CD4-positive, alpha-beta T cell treated with Interleukin-17A for 1 hour (primary cell): ENCODE measurements around the gene STXBP2.

ENCODE experiments used
- DNase-seq: peaks from one replicate; pipeline ENCODE4 v3.0.0-alpha.2; 2020

Gene STXBP2

DNA sequence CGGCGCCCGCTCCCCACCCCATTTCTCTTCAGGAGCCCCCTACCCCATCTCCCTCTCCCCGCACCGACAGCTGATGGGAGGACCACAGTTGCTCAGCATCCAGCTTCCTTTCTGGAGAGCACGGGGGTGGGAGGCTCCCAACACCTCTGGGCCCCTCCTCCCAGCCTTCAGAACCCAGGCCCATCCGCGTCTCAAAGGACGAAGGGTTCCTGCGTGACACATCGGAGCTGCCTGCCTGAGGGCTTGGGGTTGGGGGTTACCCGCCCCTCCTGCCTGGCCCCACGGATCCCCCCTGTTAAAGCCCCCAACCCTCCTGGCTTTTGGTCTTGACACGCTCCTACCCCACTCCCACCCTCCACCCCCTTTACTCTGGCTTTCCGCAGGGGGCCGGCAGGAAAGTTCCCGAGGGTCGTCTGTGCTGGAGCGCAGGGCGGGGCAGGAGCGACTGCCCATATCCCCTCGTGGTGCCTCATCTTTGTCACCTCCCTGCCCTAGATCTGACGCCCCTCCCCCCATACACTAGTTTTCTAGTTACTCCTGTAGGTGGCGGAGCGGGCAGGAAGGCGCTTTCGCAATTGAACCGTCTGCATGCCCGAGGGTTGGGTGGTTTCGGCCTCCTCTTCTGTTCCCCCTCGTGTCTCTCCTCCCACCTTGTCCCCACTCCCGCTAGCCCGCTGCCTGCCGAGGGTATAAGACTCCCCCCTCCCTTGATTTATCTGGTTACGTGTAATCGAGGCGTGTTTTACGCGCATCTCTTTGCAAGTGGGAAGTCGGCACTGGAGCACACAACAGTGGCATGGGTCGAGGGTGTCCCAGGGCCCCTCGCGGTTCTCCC is 44.6 kb downstream of the STXBP2 start:
- peak; percentile 90 for DNase-seq

DNA sequence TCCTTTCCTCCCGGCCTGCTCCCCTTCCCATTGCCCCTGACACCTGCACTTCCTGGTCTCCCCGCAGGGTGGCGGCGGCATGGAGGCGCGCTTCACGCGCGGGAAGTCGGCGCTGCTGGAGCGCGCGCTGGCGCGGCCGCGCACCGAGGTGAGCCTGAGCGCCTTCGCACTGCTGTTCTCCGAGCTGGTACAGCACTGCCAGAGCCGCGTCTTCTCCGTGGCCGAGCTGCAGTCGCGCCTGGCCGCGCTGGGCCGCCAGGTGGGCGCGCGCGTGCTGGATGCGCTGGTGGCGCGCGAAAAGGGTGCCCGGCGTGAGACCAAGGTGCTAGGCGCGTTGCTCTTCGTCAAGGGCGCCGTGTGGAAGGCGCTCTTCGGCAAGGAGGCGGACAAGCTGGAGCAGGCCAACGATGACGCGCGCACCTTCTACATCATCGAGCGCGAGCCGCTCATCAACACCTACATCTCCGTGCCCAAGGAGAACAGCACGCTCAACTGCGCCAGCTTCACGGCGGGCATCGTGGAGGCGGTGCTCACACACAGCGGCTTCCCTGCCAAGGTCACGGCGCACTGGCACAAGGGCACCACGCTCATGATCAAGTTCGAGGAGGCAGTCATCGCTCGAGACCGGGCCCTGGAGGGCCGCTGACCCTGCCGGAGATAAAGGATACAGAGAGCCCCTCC is 45.4 kb downstream of the STXBP2 start:
- no peak for DNase-seq

DNA sequence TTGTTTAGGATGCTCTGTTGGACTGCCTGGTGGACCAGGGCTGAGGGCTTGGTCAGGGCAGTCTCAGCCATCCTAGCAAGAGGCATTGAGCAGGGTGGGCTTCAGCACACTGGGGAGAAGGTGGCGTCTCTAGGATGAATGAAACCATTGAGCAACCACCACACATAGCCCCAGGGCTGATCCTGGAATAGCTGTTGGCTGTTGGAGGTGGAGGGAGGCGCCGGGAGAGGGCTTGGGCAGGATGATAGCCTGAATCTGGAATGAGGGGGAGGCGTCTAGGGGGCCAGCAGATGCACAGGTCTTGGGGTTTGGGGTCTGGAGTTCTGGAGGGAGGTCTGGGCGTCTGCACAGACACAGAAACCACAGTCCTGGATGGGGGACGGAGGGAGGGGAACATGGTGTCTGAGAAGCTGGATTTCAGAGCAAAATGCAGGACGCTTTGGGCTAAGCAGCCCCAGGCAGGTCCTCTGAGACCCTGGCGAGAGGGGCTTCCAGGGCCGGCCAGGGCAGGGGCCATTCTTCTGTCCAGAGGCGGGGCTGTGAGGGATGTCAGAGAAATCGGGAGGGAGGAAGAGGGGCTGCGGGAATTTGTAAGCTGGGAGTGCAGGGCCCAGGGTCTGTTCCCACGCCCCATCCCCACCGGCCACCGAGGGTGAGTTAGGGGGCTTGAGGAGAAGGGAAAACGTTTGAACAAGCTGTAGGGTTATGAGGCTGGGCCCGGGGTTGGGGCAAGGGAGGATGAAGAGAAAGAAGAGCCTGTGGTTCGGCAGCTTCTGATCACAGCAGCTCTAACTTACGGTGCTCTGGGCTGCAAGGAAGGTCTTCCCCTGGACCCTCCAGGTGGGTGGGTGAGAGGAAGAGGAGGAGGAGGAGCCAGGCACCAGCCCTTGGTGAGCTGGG is 48.9 kb downstream of the STXBP2 start:
- no peak for DNase-seq

DNA sequence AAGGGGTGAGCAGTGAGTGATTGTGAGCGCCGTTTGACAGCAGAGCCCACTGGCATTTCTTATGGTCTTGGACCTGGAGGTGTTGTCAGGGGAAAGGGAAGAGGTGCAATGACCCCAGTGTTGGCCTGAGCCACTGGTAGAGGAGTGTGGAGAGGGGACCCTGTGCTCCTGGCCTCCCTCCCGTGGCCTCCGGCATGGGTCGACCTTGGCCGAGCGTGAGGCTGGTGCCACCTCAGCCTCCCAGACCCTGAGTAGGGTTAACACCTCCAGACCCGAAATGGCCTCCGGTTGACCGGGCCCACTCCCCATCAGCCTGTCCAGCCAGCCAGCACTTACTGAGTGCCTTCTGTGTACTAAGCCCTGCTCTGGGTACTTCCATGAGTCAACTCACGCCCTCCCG is 50.3 kb downstream of the STXBP2 start:
- DNase-seq = no peak

DNA sequence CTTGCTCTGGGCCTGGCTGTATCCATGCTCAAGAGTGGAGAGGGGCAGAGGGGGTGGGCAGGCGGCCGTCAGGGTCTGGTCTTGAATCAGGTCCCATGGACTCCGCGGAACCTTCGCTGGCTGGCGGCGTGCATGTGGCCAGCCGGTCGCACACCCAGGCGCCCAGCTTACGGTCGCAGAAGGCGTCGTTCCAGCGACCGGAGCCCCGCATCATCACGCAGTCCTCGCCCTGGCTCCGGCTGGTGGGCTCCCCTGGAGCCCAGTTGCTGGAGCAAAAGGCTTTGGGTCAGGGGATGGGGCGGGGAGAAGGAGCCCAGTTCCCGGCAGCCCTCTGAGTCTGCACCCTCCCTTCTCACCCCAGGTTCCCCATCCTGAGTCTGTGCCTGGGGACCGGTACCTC is 52.3 kb downstream of the STXBP2 start:
- DNase-seq = no peak

DNA sequence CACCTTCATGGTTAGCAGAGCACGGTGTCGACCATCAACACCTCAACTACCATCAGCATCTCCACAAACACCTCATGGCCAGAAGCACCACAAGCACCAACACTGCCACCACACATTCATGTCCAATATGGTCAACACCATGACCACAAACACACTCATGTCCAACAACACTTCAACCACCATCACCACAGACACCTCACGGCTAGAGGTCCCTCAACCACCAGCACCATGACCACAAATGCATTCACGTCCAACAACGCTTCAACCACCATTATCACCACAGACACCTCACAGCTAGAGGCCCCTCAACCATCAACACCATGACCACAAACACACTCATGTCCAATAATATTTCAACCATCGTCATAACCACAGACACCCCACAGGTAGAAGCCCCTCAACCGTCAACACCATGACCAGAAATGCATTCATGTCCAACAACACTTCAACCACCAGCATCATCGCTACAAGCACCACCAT is 53.9 kb downstream of the STXBP2 start:
- DNase-seq = peak; percentile 59

DNA sequence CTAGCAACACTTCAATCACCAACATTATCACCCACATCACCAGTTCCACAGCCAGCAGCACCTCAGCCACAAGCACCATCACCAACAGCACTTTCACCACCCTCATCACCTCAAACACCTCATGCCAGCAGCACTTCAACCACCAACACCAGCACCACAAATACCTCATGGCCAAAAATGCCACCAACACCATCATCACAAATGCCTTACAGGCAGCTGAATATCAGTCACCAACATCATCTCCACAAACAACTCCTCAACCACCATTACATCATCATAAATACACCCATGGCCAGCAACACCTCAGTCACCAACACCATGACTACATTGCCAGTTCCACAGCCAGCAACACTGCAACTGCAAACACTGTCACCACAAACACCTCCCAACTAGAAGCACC is 54.6 kb downstream of the STXBP2 start:
- DNase-seq = peak; percentile 57

DNA sequence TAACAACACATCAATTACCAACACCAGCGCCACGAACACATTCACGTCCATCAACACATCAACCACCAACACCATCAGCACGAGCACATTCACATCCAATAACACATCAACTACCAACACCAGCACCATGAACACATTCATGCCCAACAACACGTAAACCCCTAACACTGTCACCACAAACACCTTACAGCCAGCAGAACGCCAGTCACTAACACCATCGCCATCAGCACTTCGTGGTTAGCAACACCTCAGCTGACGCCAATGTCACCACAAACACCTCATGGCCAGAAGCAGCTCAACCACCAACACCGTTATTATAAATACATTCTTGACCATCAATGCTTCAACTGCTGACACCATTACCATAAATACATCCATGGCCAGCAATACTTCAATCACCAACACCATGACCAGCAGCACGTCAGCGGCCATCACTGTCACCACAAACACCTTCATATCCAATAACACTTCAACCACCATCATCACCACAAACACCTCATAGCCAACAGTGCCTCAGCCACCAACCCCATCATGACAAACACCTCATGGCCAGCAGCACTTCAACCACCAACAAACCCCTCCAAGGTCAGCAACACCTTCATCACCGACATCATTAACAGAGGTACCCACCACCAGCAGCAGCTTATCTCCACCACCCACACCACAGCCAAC is 55.6 kb downstream of the STXBP2 start:
- peak; percentile 51 for DNase-seq

DNA sequence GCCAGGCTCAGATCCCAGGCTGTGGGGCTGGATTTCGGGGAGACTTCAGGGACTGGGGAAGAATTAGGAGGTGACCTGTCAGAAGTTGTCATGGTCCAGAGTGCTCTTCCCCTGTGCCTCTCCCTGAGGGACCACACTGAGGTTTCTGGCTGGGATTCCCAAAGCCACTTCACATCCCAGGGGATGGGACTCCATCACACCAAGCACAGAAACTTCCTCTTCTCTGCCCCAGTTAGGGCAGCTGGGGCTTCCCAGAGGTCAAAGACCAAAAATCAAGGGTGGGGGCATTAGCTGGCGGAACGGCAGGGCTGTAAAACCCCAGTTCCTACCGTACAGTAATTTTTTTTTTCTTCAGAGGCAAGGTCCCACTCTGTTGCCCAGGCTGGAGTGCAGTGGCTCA is 57.6 kb downstream of the STXBP2 start:
- DNase-seq = no peak
